Measurements from ENCODE around the gene CST2.
"Not testable (repeated sequence)": the region's sequence is repeated elsewhere in the genome, so short reads cannot be mapped to it uniquely, and the experiment has no call there.

CST2 gene

GRCh38 chr20:23800865-23801264 is 25.7 kb downstream of the CST2 start:
- DNase-seq (ENCODE audit: low read depth in 1 of 2, low spot score in 1 of 2): no peak
- no peak overlapping the region for H3K27ac ChIP-seq (replicated peaks)
- no peaks in the 10 kb centered on the region for H3K27me3 ChIP-seq (ENCODE audit: insufficient read depth, poor library complexity, severe bottlenecking)
- no peak overlapping the region for H3K4me3 ChIP-seq (replicated peaks; ENCODE audit: insufficient read depth, low read length)
- TF ChIP-seq GABPA (IDR thresholded peaks at IDR 0.05; ENCODE audit: low read depth): no peak
- TF ChIP-seq REST (IDR thresholded peaks at IDR 0.05; ENCODE audit: insufficient replicate concordance, low read depth): no peak
- no peak for TF ChIP-seq POLR2AphosphoS5 (IDR thresholded peaks at IDR 0.05; ENCODE audit: low read depth)
- TF ChIP-seq SPI1 (IDR thresholded peaks at IDR 0.05; ENCODE audit: borderline replicate concordance, low read depth): no peak
- no peak for TF ChIP-seq CTCF (IDR thresholded peaks at IDR 0.05; ENCODE audit: insufficient read depth, low read length)

- DNase-seq (ENCODE audit: low read depth in 1 of 2, low spot score in 1 of 2): peak in 1 of 2 experiments; percentile 37
- H3K4me3 ChIP-seq (replicated peaks; ENCODE audit: insufficient read depth, low read length); H3K27ac ChIP-seq (replicated peaks); H3K27me3 ChIP-seq (ENCODE audit: insufficient read depth, poor library complexity, severe bottlenecking): not testable (repeated sequence)
Measured at GRCh38 chr20:23799216-23799847, 27.2 kb downstream of the CST2 start.

- no peak for DNase-seq (ENCODE audit: low read depth in 1 of 2, low spot score in 1 of 2)
- H3K27ac ChIP-seq (replicated peaks): no peak overlapping the region
- H3K27me3 ChIP-seq (ENCODE audit: insufficient read depth, poor library complexity, severe bottlenecking): no peaks in the 10 kb centered on the region
- no peak overlapping the region for H3K4me3 ChIP-seq (replicated peaks; ENCODE audit: insufficient read depth, low read length)
- TF ChIP-seq GABPA (IDR thresholded peaks at IDR 0.05; ENCODE audit: low read depth): no peak
- no peak for TF ChIP-seq CTCF (IDR thresholded peaks at IDR 0.05; ENCODE audit: insufficient read depth, low read length)
- TF ChIP-seq REST (IDR thresholded peaks at IDR 0.05; ENCODE audit: insufficient replicate concordance, low read depth): no peak
- no peak for TF ChIP-seq SPI1 (IDR thresholded peaks at IDR 0.05; ENCODE audit: borderline replicate concordance, low read depth)
- no peak for TF ChIP-seq POLR2AphosphoS5 (IDR thresholded peaks at IDR 0.05; ENCODE audit: low read depth)
Measured at GRCh38 chr20:23795526-23795925, 31.0 kb downstream of the CST2 start.

GRCh38 chr20:23794841-23795240 is 31.7 kb downstream of the CST2 start:
- Histone ChIP-seq H3K4me3 (replicated peaks; ENCODE audit: insufficient read depth, low read length) (no peak overlapping the region), H3K27ac (replicated peaks) (no peak overlapping the region), H3K27me3 (ENCODE audit: insufficient read depth, poor library complexity, severe bottlenecking) (no peaks in the 10 kb centered on the region)
- DNase-seq (ENCODE audit: low read depth in 1 of 2, low spot score in 1 of 2): no peak
- TF ChIP-seq CTCF (IDR thresholded peaks at IDR 0.05; ENCODE audit: insufficient read depth, low read length): no peak
- TF ChIP-seq REST (IDR thresholded peaks at IDR 0.05; ENCODE audit: insufficient replicate concordance, low read depth): no peak
- no peak for TF ChIP-seq GABPA (IDR thresholded peaks at IDR 0.05; ENCODE audit: low read depth)
- TF ChIP-seq POLR2AphosphoS5 (IDR thresholded peaks at IDR 0.05; ENCODE audit: low read depth): no peak
- TF ChIP-seq SPI1 (IDR thresholded peaks at IDR 0.05; ENCODE audit: borderline replicate concordance, low read depth): no peak
